A673 (cell line): Measurements from ENCODE around the gene DOK3. TPM values are rescaled to one million over a fixed set of nuclear protein-coding genes. Genes with fewer than 3 reads are reported as not detected.

Experiments used
- BruUV-seq: library from RNA; stranded (reverse); fragments of 400-500 nt; replicated peaks from 2 replicates; lab custom pipeline; 2021; lab: Mats Ljungman, UMichigan
- CTCF ChIA-PET: fragments of 300-600 bp; sonication (Branson Sonifier 250); formaldehyde crosslinking; loops from one replicate; lab custom pipeline; 2022; ENCODE audit warnings: antibody characterized with exemption; lab: Charles Lee
- POLR2A ChIA-PET: fragments of 300-600 bp; sonication (Branson Sonifier 250); formaldehyde crosslinking; loops from one replicate; lab custom pipeline; 2022; ENCODE audit warnings: antibody characterized with exemption; ENCODE audit not compliant: low non-redundant PET; lab: Charles Lee
- DNase-seq: peaks from one replicate; pipeline ENCODE4 v3.0.0-alpha.2; 2015; ENCODE audit warnings: low spot score
- H3K27ac ChIP-seq: fragments of 200-600 bp; sonication (generic); 2 replicates; pipeline ENCODE4 v1.5.1; 2016; ENCODE audit warnings: mixed run types, low read depth, mild to moderate bottlenecking, mixed read lengths, antibody characterized with exemption, low read length; ENCODE audit not compliant: poor library complexity, severe bottlenecking
- H3K27me3 ChIP-seq: fragments of 200-600 bp; sonication (generic); replicated peaks from 2 replicates; pipeline ENCODE4 v1.6.1; 2017; ENCODE audit warnings: mixed run types, low read depth, mild to moderate bottlenecking, mixed read lengths, antibody characterized with exemption, low read length; ENCODE audit not compliant: insufficient read depth, poor library complexity
- H3K36me3 ChIP-seq: fragments of 200-600 bp; sonication (generic); 2 replicates; pipeline ENCODE4 v1.6.1; 2016; ENCODE audit warnings: mixed run types, mild to moderate bottlenecking, mixed read lengths, antibody characterized with exemption, low read length; ENCODE audit not compliant: insufficient read depth, poor library complexity, severe bottlenecking
- H3K4me1 ChIP-seq: fragments of 200-600 bp; sonication (generic); 2 replicates; pipeline ENCODE4 v1.6.1; 2017; ENCODE audit warnings: mixed run types, mild to moderate bottlenecking, mixed read lengths, antibody characterized with exemption, low read length; ENCODE audit not compliant: insufficient read depth, poor library complexity, severe bottlenecking
- H3K4me3 ChIP-seq: fragments of 200-600 bp; sonication (generic); 2 replicates; pipeline ENCODE4 v1.5.1; 2016; ENCODE audit warnings: low read depth, mixed run types, mild to moderate bottlenecking, mixed read lengths, low read length; ENCODE audit not compliant: poor library complexity, severe bottlenecking
- H3K9me3 ChIP-seq: fragments of 200-600 bp; sonication (generic); 2 replicates; pipeline ENCODE4 v1.6.1; 2016; ENCODE audit warnings: mixed run types, low read depth, mild to moderate bottlenecking, mixed read lengths, antibody characterized with exemption, low read length; ENCODE audit not compliant: poor library complexity, severe bottlenecking
- EZH2 ChIP-seq: fragments of 200-600 bp; sonication (generic); IDR thresholded peaks from 2 replicates; pipeline ENCODE4 v1.6.1; 2017; ENCODE audit warnings: borderline replicate concordance, low read depth, mild to moderate bottlenecking, mixed read lengths, antibody characterized with exemption, low read length; ENCODE audit not compliant: poor library complexity, severe bottlenecking
- intact Hi-C: fragments of 100-400 bp; cut with micrococcal nuclease; formaldehyde crosslinking; loops from one replicate; pipeline ENCODE4 v1.10.0; 2022; ENCODE audit not compliant: unreplicated experiment
- total RNA-seq: library from RNA; stranded (reverse); gene quantifications from 2 replicates; pipeline ENCODE4 v1.2.3, GENCODE V29; 2021
- TF ChIP-seq, protein P1 (sequence below): fragments of 300-800, 200-600 bp; sonication (generic); conservative IDR thresholded peaks from 2 replicates; pipeline ENCODE4 v1.5.1; 2017; ENCODE audit warnings: low read depth, mild to moderate bottlenecking, antibody characterized with exemption, low read length, moderate library complexity, mixed read lengths

DOK3 gene
- total RNA-seq, 1 experiment from 2014 or later: 15.0 TPM

DNA sequence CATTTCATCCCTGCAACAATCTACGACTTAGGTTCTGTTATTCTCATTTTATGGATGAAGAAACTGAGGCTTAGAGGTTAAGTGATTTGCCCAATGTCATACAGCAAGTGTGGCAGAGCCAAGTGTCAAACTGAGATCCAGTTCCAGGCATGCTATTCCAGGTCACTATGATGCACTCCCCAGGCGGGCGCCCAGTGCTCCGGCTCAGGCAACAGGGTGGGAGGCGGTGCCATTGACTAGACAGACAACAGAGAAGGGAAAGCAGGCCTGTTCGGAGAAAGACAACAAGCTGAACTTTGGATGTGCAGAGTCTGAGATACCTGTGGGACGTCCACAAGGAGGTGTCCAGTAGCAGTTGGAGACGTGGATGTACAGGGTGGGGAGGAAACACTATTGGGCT, 18.0 kb upstream of the DOK3 start:
- H3K36me3 ChIP-seq: peaks cover 26% of the 10 kb centered on the region
- no peak overlapping the region for H3K27ac ChIP-seq
- H3K4me1 ChIP-seq: no peaks in the 10 kb centered on the region
- no peaks in the 10 kb centered on the region for H3K27me3 ChIP-seq
- POLR2A ChIA-PET: no interaction called here
- intact Hi-C loops: no loop called here
- TF ChIP-seq, protein P1, sequence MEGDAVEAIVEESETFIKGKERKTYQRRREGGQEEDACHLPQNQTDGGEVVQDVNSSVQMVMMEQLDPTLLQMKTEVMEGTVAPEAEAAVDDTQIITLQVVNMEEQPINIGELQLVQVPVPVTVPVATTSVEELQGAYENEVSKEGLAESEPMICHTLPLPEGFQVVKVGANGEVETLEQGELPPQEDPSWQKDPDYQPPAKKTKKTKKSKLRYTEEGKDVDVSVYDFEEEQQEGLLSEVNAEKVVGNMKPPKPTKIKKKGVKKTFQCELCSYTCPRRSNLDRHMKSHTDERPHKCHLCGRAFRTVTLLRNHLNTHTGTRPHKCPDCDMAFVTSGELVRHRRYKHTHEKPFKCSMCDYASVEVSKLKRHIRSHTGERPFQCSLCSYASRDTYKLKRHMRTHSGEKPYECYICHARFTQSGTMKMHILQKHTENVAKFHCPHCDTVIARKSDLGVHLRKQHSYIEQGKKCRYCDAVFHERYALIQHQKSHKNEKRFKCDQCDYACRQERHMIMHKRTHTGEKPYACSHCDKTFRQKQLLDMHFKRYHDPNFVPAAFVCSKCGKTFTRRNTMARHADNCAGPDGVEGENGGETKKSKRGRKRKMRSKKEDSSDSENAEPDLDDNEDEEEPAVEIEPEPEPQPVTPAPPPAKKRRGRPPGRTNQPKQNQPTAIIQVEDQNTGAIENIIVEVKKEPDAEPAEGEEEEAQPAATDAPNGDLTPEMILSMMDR: no peak
- no peak for TF ChIP-seq EZH2
- no peak overlapping the region for H3K4me3 ChIP-seq
- no peaks in the 10 kb centered on the region for H3K9me3 ChIP-seq
- BruUV-seq: no TSS peak
- CTCF ChIA-PET: no interaction called here
- DNase-seq: no peak

DNA sequence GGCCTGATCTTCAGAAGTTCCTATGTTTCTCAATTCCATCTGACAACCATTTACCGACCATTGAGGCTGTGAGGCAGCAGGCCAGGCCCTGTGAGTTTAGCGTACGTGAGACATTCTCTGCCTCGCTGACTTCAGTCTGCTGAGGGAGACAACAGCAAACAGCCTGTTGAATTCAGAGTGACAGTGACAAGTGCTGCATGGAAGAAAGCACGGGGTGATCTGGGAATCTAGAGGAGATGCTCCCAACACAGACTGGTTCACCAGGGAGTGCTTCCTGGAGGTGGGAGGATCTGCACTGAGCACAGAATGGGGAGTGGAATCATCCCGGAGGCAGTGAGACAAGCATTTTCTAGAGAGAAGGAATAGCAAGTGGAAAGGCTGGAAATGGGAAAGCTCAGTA, 17.2 kb upstream of the DOK3 start:
- ChIA-PET POLR2A (no interaction called here), CTCF (no interaction called here)
- no peaks in the 10 kb centered on the region for H3K27me3 ChIP-seq
- no peaks in the 10 kb centered on the region for H3K4me1 ChIP-seq
- intact Hi-C loops: no loop called here
- no peak for DNase-seq
- H3K9me3 ChIP-seq: no peaks in the 10 kb centered on the region
- H3K27ac ChIP-seq: no peak overlapping the region
- TF ChIP-seq EZH2: no peak
- TF ChIP-seq, protein P1: no peak
- no peak overlapping the region for H3K4me3 ChIP-seq
- BruUV-seq: no TSS peak
- peaks cover 26% of the 10 kb centered on the region for H3K36me3 ChIP-seq

DNA sequence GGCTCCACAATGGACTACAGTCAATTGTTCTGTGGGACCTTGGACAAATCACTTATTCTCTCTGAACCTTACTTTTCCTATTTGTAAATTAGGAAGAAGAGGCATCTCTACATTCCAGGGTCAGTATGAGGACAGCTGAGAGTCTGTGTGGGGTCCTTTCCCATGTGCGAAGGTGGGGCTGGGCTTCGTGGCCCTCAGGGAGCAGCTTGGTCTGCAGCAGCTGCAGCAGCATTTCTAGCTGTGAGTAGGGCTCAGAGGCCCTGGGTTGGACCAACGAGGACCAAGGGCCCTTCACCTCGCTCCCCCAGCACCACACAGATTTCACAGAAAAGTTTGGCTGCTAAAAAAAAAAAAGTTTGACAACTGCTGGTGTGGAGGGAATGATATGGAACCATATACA, 16.6 kb upstream of the DOK3 start:
- CTCF ChIA-PET: no interaction called here
- no peak overlapping the region for H3K27ac ChIP-seq
- peaks cover 26% of the 10 kb centered on the region for H3K36me3 ChIP-seq
- H3K4me3 ChIP-seq: no peak overlapping the region
- no peaks in the 10 kb centered on the region for H3K27me3 ChIP-seq
- POLR2A ChIA-PET: no interaction called here
- H3K4me1 ChIP-seq: no peaks in the 10 kb centered on the region
- BruUV-seq: no TSS peak
- intact Hi-C loops: no loop called here
- DNase-seq: no peak
- TF ChIP-seq EZH2: no peak
- TF ChIP-seq, protein P1: no peak
- H3K9me3 ChIP-seq: no peaks in the 10 kb centered on the region
